ENCODE data around the gene KIF6.

DNA sequence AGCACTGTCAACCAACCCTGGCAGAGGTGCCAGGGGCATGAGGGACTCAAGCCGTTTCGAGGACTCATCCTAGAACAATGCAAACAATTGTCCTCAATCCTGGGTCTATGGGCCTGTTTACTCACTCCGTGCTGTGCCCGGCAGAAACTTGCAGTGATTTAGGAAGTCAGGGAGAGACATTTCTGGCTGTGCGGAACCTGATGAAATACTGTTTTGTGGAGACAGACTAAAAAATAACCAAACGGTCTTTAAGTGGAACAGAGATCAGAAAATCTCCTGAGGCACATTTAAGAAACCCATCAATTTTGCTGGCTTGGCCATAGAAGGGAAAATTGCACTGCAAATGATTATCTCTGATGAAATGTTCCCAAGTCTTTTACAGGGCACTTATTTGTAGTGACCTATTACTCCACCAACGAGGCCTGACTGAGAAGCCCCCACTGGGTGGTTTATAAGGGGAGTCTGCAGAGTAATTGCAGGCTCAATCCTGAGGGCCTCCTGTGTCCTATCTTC is 322.9 kb downstream of the KIF6 start:
- TF ChIP-seq, protein P1, sequence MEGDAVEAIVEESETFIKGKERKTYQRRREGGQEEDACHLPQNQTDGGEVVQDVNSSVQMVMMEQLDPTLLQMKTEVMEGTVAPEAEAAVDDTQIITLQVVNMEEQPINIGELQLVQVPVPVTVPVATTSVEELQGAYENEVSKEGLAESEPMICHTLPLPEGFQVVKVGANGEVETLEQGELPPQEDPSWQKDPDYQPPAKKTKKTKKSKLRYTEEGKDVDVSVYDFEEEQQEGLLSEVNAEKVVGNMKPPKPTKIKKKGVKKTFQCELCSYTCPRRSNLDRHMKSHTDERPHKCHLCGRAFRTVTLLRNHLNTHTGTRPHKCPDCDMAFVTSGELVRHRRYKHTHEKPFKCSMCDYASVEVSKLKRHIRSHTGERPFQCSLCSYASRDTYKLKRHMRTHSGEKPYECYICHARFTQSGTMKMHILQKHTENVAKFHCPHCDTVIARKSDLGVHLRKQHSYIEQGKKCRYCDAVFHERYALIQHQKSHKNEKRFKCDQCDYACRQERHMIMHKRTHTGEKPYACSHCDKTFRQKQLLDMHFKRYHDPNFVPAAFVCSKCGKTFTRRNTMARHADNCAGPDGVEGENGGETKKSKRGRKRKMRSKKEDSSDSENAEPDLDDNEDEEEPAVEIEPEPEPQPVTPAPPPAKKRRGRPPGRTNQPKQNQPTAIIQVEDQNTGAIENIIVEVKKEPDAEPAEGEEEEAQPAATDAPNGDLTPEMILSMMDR (optimal IDR thresholded peaks at IDR 0.05 in 1 of 3, IDR thresholded peaks at IDR 0.05 in 1 of 3, conservative IDR thresholded peaks at IDR 0.05 in 1 of 3; ENCODE audit: extremely low read depth in 1 of 3, insufficient read depth in 2 of 3, low read length in 3 of 3) = no peak
- no peak for TF ChIP-seq EZH2 (IDR thresholded peaks at IDR 0.05; ENCODE audit: low read length)
